HepG2 (cell line): Measurements from ENCODE around the gene CCNF. TPM values are rescaled to one million over a fixed set of nuclear protein-coding genes. Genes with fewer than 3 reads are reported as not detected.

Experiments
- ATAC-seq: fragments of 200-7000 bp; cut with Tn5 transposase; 3 replicates; pipeline ENCODE4 v1.9.1; 2020; ENCODE audit warnings: mild to moderate bottlenecking, moderate library complexity
- BruUV-seq: library from RNA; stranded (reverse); fragments of 400-500 nt; replicated peaks from 2 replicates; lab custom pipeline; 2021; lab: Mats Ljungman, UMichigan
- CTCF ChIA-PET: fragments of 300-600 bp; formaldehyde crosslinking; extraction: SDS; loops from one replicate; lab custom pipeline; 2021; ENCODE audit warnings: low total read pairs, inconsistent platforms, low intra/inter-chr PET ratio; lab: Yijun Ruan, JAX
- POLR2A ChIA-PET: fragments of 350-600 bp; sonication (Branson Sonifier 250); formaldehyde crosslinking; loops from one replicate; lab custom pipeline; 2020; ENCODE audit warnings: antibody characterized with exemption, inconsistent platforms; lab: Yijun Ruan, JAX
- DNase-seq: peaks from one replicate; pipeline ENCODE4 v3.0.0-alpha.2; 2015; ENCODE audit warnings: low spot score
- FAIRE-seq: peaks from 3 replicates; lab custom pipeline; 2011; peaks lifted over from hg19 to GRCh38; lab: Jason Lieb, UNC
- H2AFZ ChIP-seq: one replicate; pipeline ENCODE4 v1.6.1; 2011; ENCODE audit warnings: low read length, inconsistent platforms
- H3K27ac ChIP-seq: fragments of 300-600 bp; 3 replicates; pipeline ENCODE4 v1.8.0; 2011; ENCODE audit warnings: mixed run types, mild to moderate bottlenecking, mixed read lengths, low read length, inconsistent platforms; ENCODE audit not compliant: insufficient read depth; ENCODE audit errors: extremely low read length
- H3K27me3 ChIP-seq, 2 experiments: fragments of 200-600 bp in 1 of 2; 2 replicates in 1 of 2; 3 replicates in 1 of 2; pipeline versions ENCODE4 v1.6.0 to v1.8.0; 2011; ENCODE audit warnings: low read length in 2 of 2, mild to moderate bottlenecking in 2 of 2, moderate library complexity in 2 of 2, inconsistent platforms in 1 of 2; ENCODE audit not compliant: insufficient read depth in 2 of 2, control insufficient read depth in 1 of 2
- H3K36me3 ChIP-seq, 2 experiments: fragments of 200-600 bp in 1 of 2; replicated peaks in 1 of 2; 2 replicates in 1 of 2; 3 replicates in 1 of 2; pipeline versions ENCODE4 v1.5.1 to v1.8.0; 2011; ENCODE audit warnings: low read length in 2 of 2, inconsistent platforms in 1 of 2; ENCODE audit not compliant: insufficient read depth in 2 of 2, control insufficient read depth in 1 of 2
- H3K4me1 ChIP-seq: 2 replicates; pipeline ENCODE4 v1.5.1; 2012; ENCODE audit warnings: low read length, inconsistent platforms; ENCODE audit not compliant: insufficient read depth
- H3K4me2 ChIP-seq: 2 replicates; pipeline ENCODE4 v1.6.0; 2011; ENCODE audit warnings: low read depth, low read length, inconsistent platforms
- H3K4me3 ChIP-seq, 3 experiments: fragments of 200-600 bp in 1 of 3; sonication (generic), shearing (Covaris generic) in 1 of 3; replicated peaks in 1 of 3; 2 replicates each; pipeline ENCODE4 v1.5.1; 2011 to 2016; ENCODE audit warnings: low read length in 3 of 3, inconsistent platforms in 2 of 3, low read depth in 2 of 3, mild to moderate bottlenecking in 2 of 3, control low read depth in 1 of 3, mixed read lengths in 1 of 3; ENCODE audit not compliant: insufficient read depth in 1 of 3
- H3K79me2 ChIP-seq: one replicate; pipeline ENCODE4 v1.6.1; 2011; ENCODE audit warnings: low read length, inconsistent platforms; ENCODE audit not compliant: insufficient read depth
- H3K9ac ChIP-seq: 2 replicates; pipeline ENCODE4 v1.6.0; 2011; ENCODE audit warnings: mild to moderate bottlenecking, low read depth, low read length, inconsistent platforms; ENCODE audit not compliant: insufficient read depth
- H3K9me3 ChIP-seq: 2 replicates; pipeline ENCODE4 v1.5.1; 2012; ENCODE audit warnings: mild to moderate bottlenecking, low read length
- H4K20me1 ChIP-seq: 2 replicates; pipeline ENCODE4 v1.6.0; 2011; ENCODE audit warnings: inconsistent platforms, mild to moderate bottlenecking, low read length, moderate library complexity; ENCODE audit not compliant: insufficient read depth
- ATAD3A ChIP-seq: sonication (generic); formaldehyde crosslinking; IDR thresholded peaks from 2 replicates; pipeline ENCODE4 v1.4.0; 2020; ENCODE audit warnings: missing genetic modification reagents
- CBX2 ChIP-seq, 2 experiments: fragments of 200-600 bp in 1 of 2; sonication (generic); formaldehyde crosslinking in 1 of 2; IDR thresholded peaks; 2 replicates each; pipeline versions ENCODE4 v1.7.0 to v1.8.1; 2018 to 2022; ENCODE audit warnings: low read depth in 2 of 2, low read length in 1 of 2, mild to moderate bottlenecking in 1 of 2, missing genetic modification reagents in 1 of 2
- MBD4 ChIP-seq: IDR thresholded peaks from 2 replicates; pipeline ENCODE4 v1.6.1; 2012; ENCODE audit warnings: low read length, inconsistent platforms, borderline replicate concordance
- REL ChIP-seq: sonication (generic); formaldehyde crosslinking; conservative IDR thresholded peaks from 2 replicates; pipeline ENCODE4 v1.8.0; 2022; ENCODE audit warnings: mild to moderate bottlenecking, missing genetic modification reagents, moderate library complexity
- TBX3 ChIP-seq: fragments of 450-650 bp; IDR thresholded peaks from 2 replicates; pipeline ENCODE4 v1.6.1; 2017; ENCODE audit warnings: antibody characterized with exemption, mild to moderate bottlenecking, inconsistent platforms, borderline replicate concordance
- WGBS: methylation state at CpG from one replicate; pipeline ENCODE4 v1.1.6; 2017; ENCODE audit warnings: low lambda C conversion rate; 5-methylcytosine and 5-hydroxymethylcytosine counted together
- in situ Hi-C: cut with HindIII; loops from 2 replicates; pipeline ENCODE4 v1.10.0; 2017; ENCODE audit warnings: low pct_unique_long_range_greater_than_20kb; ENCODE audit not compliant: extremely low pct_ligation_motif_present
- intact Hi-C: fragments of 100-400 bp; cut with micrococcal nuclease; formaldehyde crosslinking; loops from one replicate; pipeline ENCODE4 v1.10.0; 2022; ENCODE audit not compliant: unreplicated experiment
- polyA plus RNA-seq, 8 experiments: library from polyadenylated mRNA; depleted of rRNA in 3 of 8; stranded (reverse) in 7 of 8; unstranded in 1 of 8; fragments of >200 nt; fragmentation: Illumina TruSeq in 4 of 8; extraction: Trizol in 4 of 8; gene quantifications; 2 replicates each; pipeline versions ENCODE4 v1.2.1 to v1.2.3, GENCODE V29; 2011 to 2016; ENCODE audit warnings: low read depth in 4 of 8, missing spikeins in 1 of 8, mixed read lengths in 1 of 8; ENCODE audit not compliant: insufficient read depth in 1 of 8
- total RNA-seq, 5 experiments: library from RNA; depleted of rRNA; stranded (reverse); fragments of >200 nt; fragmentation: Illumina TruSeq; extraction: Trizol; gene quantifications; 2 replicates each; pipeline ENCODE4 v1.2.3, GENCODE V29; 2016; ENCODE audit warnings: low read depth in 1 of 5

Gene CCNF
- total and polyA plus RNA-seq, 2 of the 13 experiments (the other 11 are each of a cell fraction or from before 2014, with no cell fraction given): 6.4 to 22.8 TPM

DNA sequence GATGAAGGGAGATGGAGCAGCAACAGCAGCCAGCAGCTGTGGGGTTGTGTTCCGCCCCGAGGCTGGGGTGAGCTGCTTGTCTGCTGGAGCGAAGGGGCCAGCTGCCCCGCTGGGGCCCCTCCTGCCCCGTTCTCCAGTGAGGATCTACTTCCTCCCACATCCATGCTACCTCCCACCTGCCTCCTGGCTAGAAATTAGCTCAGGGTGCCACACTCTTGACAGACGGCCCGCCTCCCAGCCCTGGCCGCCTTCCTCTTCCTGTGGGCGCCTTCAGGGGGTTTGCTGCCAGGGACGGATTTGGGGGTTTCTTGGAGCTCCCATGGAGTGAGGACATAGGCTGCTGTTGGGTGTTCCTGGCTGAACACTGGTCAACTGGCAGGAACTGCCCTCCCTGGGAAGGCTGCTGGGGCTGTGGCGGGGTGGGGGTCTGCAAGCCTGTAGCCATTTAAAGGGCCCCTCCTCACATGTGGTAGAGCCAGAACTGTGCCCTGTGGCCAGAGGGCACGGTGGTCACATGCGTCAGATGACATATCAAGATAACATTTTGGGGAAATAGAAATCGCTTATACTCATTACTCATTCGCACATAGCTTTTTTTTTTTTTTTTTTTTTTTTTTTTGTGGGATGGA lies 58.8 kb downstream of the CCNF start:
- no peak overlapping the region for H3K9ac ChIP-seq
- CTCF ChIA-PET: no interaction called here

DNA sequence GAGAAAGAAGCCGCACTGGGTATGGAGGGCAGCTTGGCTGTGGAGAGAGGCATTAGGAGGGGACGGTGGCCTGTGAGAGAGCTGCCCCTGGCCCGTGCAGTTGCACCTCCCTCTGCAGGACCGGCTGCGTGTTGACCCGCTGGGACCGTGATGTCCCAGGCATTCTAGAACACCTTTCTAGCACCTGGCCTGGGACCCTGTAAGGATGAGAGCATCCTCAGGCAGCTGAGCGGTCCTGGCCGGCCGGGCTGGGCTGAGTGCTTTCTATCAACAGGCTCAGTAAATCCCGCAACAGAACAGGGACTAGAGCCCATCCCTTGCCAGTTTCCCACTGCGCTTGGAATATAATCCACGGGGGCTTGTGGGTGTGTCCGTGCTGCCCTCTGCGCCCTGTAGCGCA lies 60.3 kb downstream of the CCNF start:
- peaks cover 26% of the 10 kb centered on the region for H4K20me1 ChIP-seq
- POLR2A ChIA-PET: interaction anchor here (1.5 kb wide), 1 partner anchor 24 kb away, joined by 3 read pairs; the partner anchor contains the start of gene ATP6V0C
- no peak overlapping the region for H3K4me3 ChIP-seq
- no peak for TF ChIP-seq ATAD3A (CRISPR knock-in tag)
- TF ChIP-seq, all 625 proteins: peak for 0
- Histone ChIP-seq H3K4me2 (no peak overlapping the region), H3K4me1 (peaks cover 40% of the 10 kb centered on the region), H3K27me3 (no peaks in the 10 kb centered on the region), H3K27ac (no peak overlapping the region), H3K9ac (no peak overlapping the region), H3K9me3 (no peaks in the 10 kb centered on the region), H3K36me3 (peaks cover 0 to 2% of the 10 kb centered on the region in 2 experiments; a peak in 1 of 5 replicates), H3K79me2 (peaks cover 23% of the 10 kb centered on the region), H2AFZ (no peak overlapping the region)
- WGBS: 95% methylated on average over 10 of the region's 16 CpGs
- in situ Hi-C loops: no loop called here
- FAIRE-seq (no peak), DNase-seq (no peak), ATAC-seq (no peak)
- CTCF ChIA-PET: no interaction called here
- intact Hi-C loops: no loop called here
- no TSS peak for BruUV-seq

More for the DNA sequence above, 58.8 kb downstream of the CCNF start:
- peaks cover 0 to 2% of the 10 kb centered on the region in 2 experiments; a peak in 1 of 5 replicates for H3K36me3 ChIP-seq
- 99% methylated on average over 14 of the region's 15 CpGs for WGBS
- in situ Hi-C loops (no loop called here), intact Hi-C loops (no loop called here)
- H3K79me2 ChIP-seq: peaks cover 26% of the 10 kb centered on the region
- POLR2A ChIA-PET: interaction anchor here (1.5 kb wide), 1 partner anchor 25 kb away, joined by 3 read pairs; the partner anchor contains the start of gene ATP6V0C
- DNase-seq: no peak
- no peak overlapping the region for H3K27ac ChIP-seq
- peaks cover 31% of the 10 kb centered on the region for H4K20me1 ChIP-seq
- H3K27me3 ChIP-seq: no peaks in the 10 kb centered on the region
- H2AFZ ChIP-seq: no peak overlapping the region
- FAIRE-seq: no peak
- no peak for ATAC-seq
- H3K9me3 ChIP-seq: no peaks in the 10 kb centered on the region
- no peak overlapping the region for H3K4me2 ChIP-seq
- no peak for TF ChIP-seq TBX3
- TF ChIP-seq REL: no peak
- no peak for TF ChIP-seq MBD4
- no peak for TF ChIP-seq CBX2 (IDR thresholded peaks at IDR 0.05; ENCODE audit: low read depth, low read length)
- no peak for TF ChIP-seq CBX2 (CRISPR knock-in tag; IDR thresholded peaks at IDR 0.05; ENCODE audit: low read depth)
- peaks cover 56% of the 10 kb centered on the region for H3K4me1 ChIP-seq
- no TSS peak for BruUV-seq
- H3K4me3 ChIP-seq: no peak overlapping the region
